Natural killer cell (primary cell): Measurements from ENCODE around the gene LRRN1. TPM values are rescaled to one million over a fixed set of nuclear protein-coding genes. Genes with fewer than 3 reads are reported as not detected.

ENCODE experiments used
- ATAC-seq, 3 donors: fragments of 150-1000 bp in 2 of 3; fragments of 200-7000 bp in 1 of 3; cut with Tn5 transposase; 1 replicate in 1 of 3; 2 replicates in 2 of 3; pipeline ENCODE4 v1.10.0; 2021; ENCODE audit warnings: mild to moderate bottlenecking in 2 of 3, moderate library complexity in 2 of 3
- DNase-seq, 2 donors: peaks; one replicate each; pipeline versions ENCODE4 v3.0.0 to v3.0.0-alpha.2; 2013 to 2021; ENCODE audit warnings: mixed read lengths in 1 of 2
- H3K27ac ChIP-seq: one replicate; pipeline ENCODE4 v1.5.1; 2013; ENCODE audit warnings: mild to moderate bottlenecking, low read length
- H3K27me3 ChIP-seq: one replicate; pipeline ENCODE4 v1.6.1; 2013; ENCODE audit warnings: low read length; ENCODE audit not compliant: control insufficient read depth, insufficient read depth
- H3K36me3 ChIP-seq: one replicate; pipeline ENCODE4 v1.6.1; 2013; ENCODE audit warnings: low read length; ENCODE audit not compliant: control insufficient read depth, insufficient read depth
- H3K4me1 ChIP-seq: one replicate; pipeline ENCODE4 v1.6.1; 2013; ENCODE audit warnings: low read length; ENCODE audit not compliant: control insufficient read depth, insufficient read depth
- H3K4me3 ChIP-seq: one replicate; pipeline ENCODE4 v1.5.1; 2013; ENCODE audit warnings: low read length
- H3K9me3 ChIP-seq: one replicate; pipeline ENCODE4 v1.6.1; 2013; ENCODE audit warnings: low read length; ENCODE audit not compliant: control insufficient read depth, insufficient read depth
- H3K27ac Mint-ChIP-seq, 2 donors: one replicate each; pipeline ENCODE4 v1.8.0; 2022; ENCODE audit warnings: mild to moderate bottlenecking in 2 of 2, mixed read lengths in 2 of 2, moderate library complexity in 1 of 2
- H3K27me3 Mint-ChIP-seq, 2 donors: one replicate each; pipeline ENCODE4 v1.8.0; 2022; ENCODE audit warnings: low read depth in 2 of 2, mixed read lengths in 2 of 2
- H3K36me3 Mint-ChIP-seq: one replicate; pipeline ENCODE4 v1.8.0; 2022; ENCODE audit warnings: mixed read lengths
- H3K4me1 Mint-ChIP-seq, 2 donors: one replicate each; pipeline ENCODE4 v1.8.0; 2022; ENCODE audit warnings: mixed read lengths in 2 of 2
- H3K4me3 Mint-ChIP-seq: one replicate; pipeline ENCODE4 v1.8.0; 2022; ENCODE audit warnings: mild to moderate bottlenecking, moderate library complexity, mixed read lengths
- H3K9me3 Mint-ChIP-seq, 2 donors: one replicate each; pipeline ENCODE4 v1.8.0; 2022; ENCODE audit warnings: mixed read lengths in 2 of 2
- CTCF ChIP-seq: fragments of 200-600 bp; IDR thresholded peaks from one replicate; pipeline ENCODE4 v1.8.0; 2022; ENCODE audit warnings: antibody characterized with exemption
- WGBS: methylation state at CpG from one replicate; pipeline ENCODE4 v1.1.7; 2013; ENCODE audit warnings: missing lambda C conversion rate; ENCODE audit not compliant: insufficient coverage; 5-methylcytosine and 5-hydroxymethylcytosine counted together
- intact Hi-C: fragments of 100-400 bp; cut with micrococcal nuclease; formaldehyde crosslinking; loops from one replicate; pipeline ENCODE4 v1.14.2; 2022
- total RNA-seq, 4 donors: library from RNA; stranded (reverse); fragments of 120-200 nt in 1 of 4; gene quantifications; one replicate each; pipeline versions ENCODE4 v1.2.3 to v1.2.4, GENCODE V29; 2013 to 2022

The LRRN1 gene
- total RNA-seq, 3 donors from 2014 or later (not counting 1 experiment from before 2014, with no cell fraction given), result 0.85 to 1.6 (median 0.99) TPM

GRCh38 chr3:3801494-3801841 is 2.2 kb downstream of the LRRN1 start:
- H3K27ac Mint-ChIP-seq, result no peak overlapping the region
- intact Hi-C loops, result no loop called here
- no peaks in the 10 kb centered on the region for H3K9me3 Mint-ChIP-seq
- peaks cover 27 to 39% of the 10 kb centered on the region in 2 donors for H3K27me3 Mint-ChIP-seq
- no peak overlapping the region for H3K4me3 ChIP-seq
- H3K4me1 ChIP-seq, result peaks cover 22% of the 10 kb centered on the region
- no peaks in the 10 kb centered on the region for H3K9me3 ChIP-seq
- H3K27ac ChIP-seq, result no peak overlapping the region
- 92% methylated on average over 4 of the region's 4 CpGs for WGBS
- no peaks in the 10 kb centered on the region for H3K36me3 ChIP-seq
- peaks cover 7% of the 10 kb centered on the region for H3K27me3 ChIP-seq
- H3K4me1 Mint-ChIP-seq, result peaks cover 18 to 23% of the 10 kb centered on the region in 2 donors
- no peaks in the 10 kb centered on the region for H3K36me3 Mint-ChIP-seq
- DNase-seq, result no peak
- TF ChIP-seq CTCF, result no peak
- H3K4me3 Mint-ChIP-seq, result peak overlapping the region; percentile 66
- no peak for ATAC-seq

- no peak overlapping the region for H3K27ac Mint-ChIP-seq
- no peaks in the 10 kb centered on the region for H3K36me3 Mint-ChIP-seq
- H3K4me3 ChIP-seq, result no peak overlapping the region
- peaks cover 25 to 33% of the 10 kb centered on the region in 2 donors for H3K27me3 Mint-ChIP-seq
- peaks cover 7% of the 10 kb centered on the region for H3K27me3 ChIP-seq
- no peaks in the 10 kb centered on the region for H3K9me3 Mint-ChIP-seq
- H3K4me1 ChIP-seq, result peaks cover 22% of the 10 kb centered on the region
- ATAC-seq (no peak), DNase-seq (no peak)
- intact Hi-C loops, result no loop called here
- no peak overlapping the region for H3K27ac ChIP-seq
- WGBS, result 89% methylated on average over 12 of the region's 13 CpGs
- no peaks in the 10 kb centered on the region for H3K36me3 ChIP-seq
- no peaks in the 10 kb centered on the region for H3K9me3 ChIP-seq
- H3K4me1 Mint-ChIP-seq, result peaks cover 18 to 23% of the 10 kb centered on the region in 2 donors
- peak overlapping the region; percentile 66 for H3K4me3 Mint-ChIP-seq
- no peak for TF ChIP-seq CTCF
Measured at GRCh38 chr3:3802046-3802445, 2.8 kb downstream of the LRRN1 start.

- peaks cover 14 to 20% of the 10 kb centered on the region in 2 donors for H3K27me3 Mint-ChIP-seq
- intact Hi-C loops, result no loop called here
- no peaks in the 10 kb centered on the region for H3K9me3 ChIP-seq
- DNase-seq (no peak), ATAC-seq (no peak)
- H3K27ac Mint-ChIP-seq, result no peak overlapping the region
- H3K27me3 ChIP-seq, result peaks cover 5% of the 10 kb centered on the region
- H3K9me3 Mint-ChIP-seq, result no peaks in the 10 kb centered on the region
- no peak overlapping the region for H3K4me3 Mint-ChIP-seq
- WGBS, result 91% methylated on average over 1 of the region's 2 CpGs
- peaks cover 7 to 10% of the 10 kb centered on the region in 2 donors for H3K4me1 Mint-ChIP-seq
- no peak overlapping the region for H3K27ac ChIP-seq
- peaks cover 15% of the 10 kb centered on the region for H3K4me1 ChIP-seq
- TF ChIP-seq CTCF, result no peak
- H3K4me3 ChIP-seq, result no peak overlapping the region
- no peaks in the 10 kb centered on the region for H3K36me3 ChIP-seq
- H3K36me3 Mint-ChIP-seq, result no peaks in the 10 kb centered on the region
Measured at GRCh38 chr3:3804560-3804959, 5.3 kb downstream of the LRRN1 start.

- WGBS, result 92% methylated on average over 7 of the region's 7 CpGs
- H3K27me3 ChIP-seq, result no peaks in the 10 kb centered on the region
- H3K9me3 Mint-ChIP-seq, result no peaks in the 10 kb centered on the region
Measured at GRCh38 chr3:3806092-3806491, 6.9 kb downstream of the LRRN1 start.

More at GRCh38 chr3:3806092-3806491, 6.9 kb downstream of the LRRN1 start:
- DNase-seq (no peak), ATAC-seq (no peak)
- Mint-ChIP-seq H3K27ac (no peak overlapping the region), H3K4me3 (no peak overlapping the region), H3K36me3 (no peaks in the 10 kb centered on the region), H3K27me3 (peaks cover 6 to 19% of the 10 kb centered on the region in 2 donors), H3K4me1 (no peaks in the 10 kb centered on the region)
- Histone ChIP-seq H3K9me3 (no peaks in the 10 kb centered on the region), H3K4me1 (no peaks in the 10 kb centered on the region), H3K27ac (no peak overlapping the region), H3K36me3 (no peaks in the 10 kb centered on the region), H3K4me3 (no peak overlapping the region)
- TF ChIP-seq CTCF, result no peak
- intact Hi-C loops, result no loop called here
